Activated effector memory CD4-positive, alpha-beta T cell treated with anti-CD3 and anti-CD28 coated beads, Interleukin-2, amount 50 U/mL, for 16 hours (primary cell): ENCODE results near the gene MSRB1.

ENCODE experiments used
- DNase-seq: peaks from one replicate; pipeline ENCODE4 v3.0.0-alpha.2; 2020

Gene MSRB1

GRCh38 chr16:1895949-1896675 lies 46.9 kb downstream of the MSRB1 start:
- no peak for DNase-seq

DNA sequence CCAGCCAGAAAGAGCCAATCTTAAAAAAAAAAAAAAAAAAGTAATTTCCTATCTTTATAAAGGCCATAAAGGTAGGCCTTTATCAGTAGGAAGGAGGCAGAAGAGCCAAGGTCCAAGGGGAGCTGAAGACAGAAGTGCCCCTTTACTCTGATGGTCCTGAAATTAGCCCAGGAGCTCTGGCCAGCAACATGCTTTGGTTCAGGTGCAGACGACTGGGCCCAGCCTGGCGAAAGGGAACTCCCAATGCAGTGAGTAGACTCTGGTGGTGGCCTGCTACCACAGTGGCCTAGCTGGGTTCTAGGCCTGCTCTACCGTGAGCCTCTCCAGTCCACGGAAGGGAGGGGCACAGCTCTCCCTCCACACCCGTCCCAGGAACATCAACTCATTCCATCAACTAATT lies 47.9 kb downstream of the MSRB1 start:
- no peak for DNase-seq

- no peak for DNase-seq
Measured at GRCh38 chr16:1890708-1891050, 52.3 kb downstream of the MSRB1 start.

DNA sequence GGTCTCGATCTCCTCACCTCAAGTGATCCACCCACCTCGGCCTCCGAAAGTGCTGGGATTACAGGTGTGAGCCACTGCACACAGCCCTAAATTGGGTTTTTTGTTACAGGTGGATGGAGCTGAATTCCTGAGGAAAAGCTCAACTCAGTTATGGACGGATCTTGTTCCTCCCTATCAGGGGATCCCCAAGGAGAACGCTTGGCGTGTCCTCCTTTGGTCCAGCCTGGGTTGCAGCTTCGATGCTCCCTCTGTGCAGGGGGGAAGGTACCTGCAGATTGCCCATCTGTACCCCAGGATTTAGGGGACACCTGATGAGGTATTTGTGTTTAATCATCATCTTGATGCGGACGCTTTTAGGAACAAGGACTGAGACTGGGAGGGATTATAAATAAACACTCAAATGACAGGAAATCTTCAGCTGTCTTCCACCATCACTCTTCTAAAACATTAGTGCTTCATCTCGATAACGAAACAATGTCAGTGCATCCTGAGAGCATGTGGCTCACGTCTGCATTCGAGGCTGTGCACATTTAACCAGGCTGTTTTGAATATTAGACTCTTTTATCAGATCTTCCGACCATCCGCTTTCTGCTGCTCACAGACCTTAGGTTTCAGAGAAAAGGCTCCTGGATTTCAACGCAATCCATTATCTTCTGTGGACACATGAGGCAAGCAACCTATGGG lies 52.8 kb downstream of the MSRB1 start:
- DNase-seq, result no peak
